Measurements from ENCODE around the gene CEP76. TPM values are rescaled to one million over a fixed set of nuclear protein-coding genes. Genes with fewer than 3 reads are reported as not detected.

The CEP76 gene
- polyA plus RNA-seq, 1 donor (not counting 4 experiments of a cell fraction or from before 2014, with no cell fraction given): 10.7 TPM

DNA sequence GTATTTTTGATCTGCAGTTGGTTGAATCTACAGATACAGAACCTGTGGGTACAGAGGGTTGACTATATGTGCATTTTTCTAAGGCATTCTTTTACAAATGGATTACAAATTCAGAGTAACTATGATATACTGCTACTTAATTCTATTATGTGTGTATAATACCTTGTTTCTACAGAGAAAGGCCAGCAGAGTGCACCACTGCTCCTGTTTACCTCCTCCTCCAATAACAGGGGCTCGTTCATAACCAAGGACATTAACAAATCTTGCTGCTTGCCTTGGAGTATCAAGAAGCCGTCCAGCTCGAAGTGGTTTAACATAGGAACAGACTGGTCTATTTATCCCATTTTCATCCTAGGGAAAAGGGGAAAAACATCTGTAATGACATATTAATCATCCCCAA, 16.4 kb downstream of the CEP76 start:
- H3K4me2 ChIP-seq (ENCODE audit: control insufficient read depth, extremely low read depth, insufficient read depth, low read depth, low read length): no peak overlapping the region
- no peak overlapping the region for H3K9ac ChIP-seq (ENCODE audit: control insufficient read depth, extremely low read depth, insufficient read depth, low read length)
- dilution Hi-C loops (cut with MboI; ENCODE audit: extremely low pct_ligation_motif_present, low sequenced_read_pairs): no loop called here
- no peak overlapping the region for H3K4me3 ChIP-seq (ENCODE audit: control insufficient read depth in 2 of 3, extremely low read depth in 1 of 3, insufficient read depth in 2 of 3, low read depth in 1 of 3, low read length in 3 of 3)
- H3K9me1 ChIP-seq (ENCODE audit: control insufficient read depth, extremely low read depth, insufficient read depth, low read length): no peaks in the 10 kb centered on the region
- no peaks in the 10 kb centered on the region for H4K20me1 ChIP-seq (ENCODE audit: control insufficient read depth, extremely low read depth, insufficient read depth, low read length)
- H3K27me3 ChIP-seq (ENCODE audit: control insufficient read depth, extremely low read depth, insufficient read depth, low read length): no peaks in the 10 kb centered on the region
- TF ChIP-seq, protein P1, sequence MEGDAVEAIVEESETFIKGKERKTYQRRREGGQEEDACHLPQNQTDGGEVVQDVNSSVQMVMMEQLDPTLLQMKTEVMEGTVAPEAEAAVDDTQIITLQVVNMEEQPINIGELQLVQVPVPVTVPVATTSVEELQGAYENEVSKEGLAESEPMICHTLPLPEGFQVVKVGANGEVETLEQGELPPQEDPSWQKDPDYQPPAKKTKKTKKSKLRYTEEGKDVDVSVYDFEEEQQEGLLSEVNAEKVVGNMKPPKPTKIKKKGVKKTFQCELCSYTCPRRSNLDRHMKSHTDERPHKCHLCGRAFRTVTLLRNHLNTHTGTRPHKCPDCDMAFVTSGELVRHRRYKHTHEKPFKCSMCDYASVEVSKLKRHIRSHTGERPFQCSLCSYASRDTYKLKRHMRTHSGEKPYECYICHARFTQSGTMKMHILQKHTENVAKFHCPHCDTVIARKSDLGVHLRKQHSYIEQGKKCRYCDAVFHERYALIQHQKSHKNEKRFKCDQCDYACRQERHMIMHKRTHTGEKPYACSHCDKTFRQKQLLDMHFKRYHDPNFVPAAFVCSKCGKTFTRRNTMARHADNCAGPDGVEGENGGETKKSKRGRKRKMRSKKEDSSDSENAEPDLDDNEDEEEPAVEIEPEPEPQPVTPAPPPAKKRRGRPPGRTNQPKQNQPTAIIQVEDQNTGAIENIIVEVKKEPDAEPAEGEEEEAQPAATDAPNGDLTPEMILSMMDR (optimal IDR thresholded peaks at IDR 0.05 in 1 of 3, IDR thresholded peaks at IDR 0.05 in 1 of 3, conservative IDR thresholded peaks at IDR 0.05 in 1 of 3; ENCODE audit: extremely low read depth in 1 of 3, insufficient read depth in 2 of 3, low read length in 3 of 3): peak in 1 of 3 experiments; percentile 38
- no peak for TF ChIP-seq EZH2 (IDR thresholded peaks at IDR 0.05; ENCODE audit: low read length)
- H3K4me1 ChIP-seq (ENCODE audit: control insufficient read depth, extremely low read depth, insufficient read depth, low read length): no peaks in the 10 kb centered on the region
- H2AFZ ChIP-seq (ENCODE audit: control insufficient read depth, low read length): no peak overlapping the region
- H3K79me2 ChIP-seq (ENCODE audit: control insufficient read depth, insufficient read depth, low read length): no peaks in the 10 kb centered on the region
- no peak overlapping the region for H3K27ac ChIP-seq (ENCODE audit: control insufficient read depth, insufficient read depth, low read length)
- no peak for FAIRE-seq
- no peak for DNase-seq (ENCODE audit: low read depth, low spot score)
- no peaks in the 10 kb centered on the region for H3K9me3 ChIP-seq (ENCODE audit: control insufficient read depth, low read depth, low read length)
- peaks cover 0 to 2% of the 10 kb centered on the region in 2 experiments for H3K36me3 ChIP-seq (ENCODE audit: control insufficient read depth in 2 of 2, extremely low read depth in 1 of 2, insufficient read depth in 2 of 2, low read length in 2 of 2)

DNA sequence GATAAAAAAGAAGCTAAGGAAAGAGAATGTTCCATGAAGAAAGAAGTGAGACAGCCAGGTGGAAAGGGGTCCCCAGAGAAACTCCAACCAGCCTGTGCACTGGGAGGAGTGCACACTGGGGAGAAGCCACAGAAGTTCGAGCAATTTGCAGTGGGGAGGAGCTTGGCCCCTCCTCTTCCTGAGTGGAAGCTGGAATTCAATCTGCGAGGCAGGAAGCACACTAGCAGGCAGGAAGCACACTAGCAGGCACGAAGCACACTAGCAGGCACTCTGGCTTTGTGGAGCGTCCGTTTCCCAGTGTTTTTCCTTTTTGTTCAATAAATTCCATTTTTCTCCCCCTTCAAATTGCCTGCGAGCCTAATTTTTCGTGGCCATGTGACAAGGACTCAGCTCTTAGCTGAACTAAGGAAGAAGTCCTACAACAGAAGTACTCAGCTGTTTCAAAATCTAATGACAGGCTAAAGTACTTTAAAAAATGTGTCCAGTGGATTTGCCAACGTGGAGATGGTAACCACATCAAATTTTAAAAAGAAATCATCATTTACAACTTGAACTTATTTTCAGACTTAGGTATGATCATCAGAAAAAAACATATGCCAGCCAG, 23.2 kb downstream of the CEP76 start:
- Histone ChIP-seq H3K9me3 (ENCODE audit: control insufficient read depth, low read depth, low read length) (no peaks in the 10 kb centered on the region), H3K4me3 (ENCODE audit: control insufficient read depth in 2 of 3, extremely low read depth in 1 of 3, insufficient read depth in 2 of 3, low read depth in 1 of 3, low read length in 3 of 3) (no peak overlapping the region), H3K9ac (ENCODE audit: control insufficient read depth, extremely low read depth, insufficient read depth, low read length) (no peak overlapping the region), H3K27ac (ENCODE audit: control insufficient read depth, insufficient read depth, low read length) (no peak overlapping the region), H3K4me2 (ENCODE audit: control insufficient read depth, extremely low read depth, insufficient read depth, low read depth, low read length) (no peak overlapping the region), H3K4me1 (ENCODE audit: control insufficient read depth, extremely low read depth, insufficient read depth, low read length) (no peaks in the 10 kb centered on the region), H3K79me2 (ENCODE audit: control insufficient read depth, insufficient read depth, low read length) (no peaks in the 10 kb centered on the region), H3K9me1 (ENCODE audit: control insufficient read depth, extremely low read depth, insufficient read depth, low read length) (no peaks in the 10 kb centered on the region), H4K20me1 (ENCODE audit: control insufficient read depth, extremely low read depth, insufficient read depth, low read length) (no peaks in the 10 kb centered on the region), H3K27me3 (ENCODE audit: control insufficient read depth, extremely low read depth, insufficient read depth, low read length) (no peaks in the 10 kb centered on the region), H2AFZ (ENCODE audit: control insufficient read depth, low read length) (peak overlapping the region; percentile 10), H3K36me3 (ENCODE audit: control insufficient read depth in 2 of 2, extremely low read depth in 1 of 2, insufficient read depth in 2 of 2, low read length in 2 of 2) (peaks cover 0 to 8% of the 10 kb centered on the region in 2 experiments)
- dilution Hi-C loops (cut with MboI; ENCODE audit: extremely low pct_ligation_motif_present, low sequenced_read_pairs): no loop called here
- no peak for FAIRE-seq
- DNase-seq (ENCODE audit: low read depth, low spot score): no peak
- no peak for TF ChIP-seq EZH2 (IDR thresholded peaks at IDR 0.05; ENCODE audit: low read length)
- TF ChIP-seq, protein P1 (optimal IDR thresholded peaks at IDR 0.05 in 1 of 3, IDR thresholded peaks at IDR 0.05 in 1 of 3, conservative IDR thresholded peaks at IDR 0.05 in 1 of 3; ENCODE audit: extremely low read depth in 1 of 3, insufficient read depth in 2 of 3, low read length in 3 of 3): no peak

Measured in keratinocyte (primary cell).